Measurements from ENCODE around the gene MEG3. TPM values are rescaled to one million over a fixed set of nuclear protein-coding genes. Genes with fewer than 3 reads are reported as not detected.

The MEG3 gene
- total RNA-seq, 1 experiment from 2014 or later, result not detected

GRCh38 chr14:100864206-100864605 lies 38.3 kb downstream of the MEG3 start:
- DNase-seq (ENCODE audit: low spot score), result no peak

DNA sequence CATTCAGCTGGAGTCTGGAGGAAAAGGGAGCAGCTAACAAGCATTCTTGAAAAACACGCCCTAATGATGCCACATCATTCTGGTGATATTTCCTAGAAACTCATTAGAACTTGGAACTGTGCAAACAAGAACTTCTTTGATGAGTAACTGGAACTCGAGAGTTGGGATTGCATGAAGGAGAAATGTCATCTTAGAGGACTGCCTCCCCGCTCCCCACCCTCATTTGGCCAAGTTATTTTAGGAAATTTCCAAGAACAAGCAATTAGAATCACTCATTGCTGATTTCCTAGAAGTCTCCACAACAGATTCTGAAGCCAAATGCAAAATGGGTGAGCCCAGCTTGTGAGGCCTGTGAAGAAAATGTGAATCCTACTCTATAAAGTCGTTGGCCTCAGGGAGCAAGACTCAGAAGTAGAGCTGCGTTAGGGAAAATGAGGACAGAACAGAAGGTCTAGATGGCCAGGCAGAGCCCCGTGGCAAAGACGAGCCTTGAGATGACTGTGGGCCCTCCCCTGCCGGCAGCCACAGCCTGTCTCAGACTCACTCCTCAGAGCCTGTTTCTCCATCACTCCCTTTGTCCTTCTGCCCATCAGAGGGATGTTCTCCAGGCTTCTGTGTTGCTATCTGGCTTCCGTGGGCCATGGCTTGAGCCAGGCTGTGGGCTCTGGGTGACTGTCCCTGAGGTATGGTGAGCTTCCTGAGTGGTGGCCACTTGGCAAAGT lies 39.2 kb downstream of the MEG3 start:
- no peak for DNase-seq (ENCODE audit: low spot score)

DNA sequence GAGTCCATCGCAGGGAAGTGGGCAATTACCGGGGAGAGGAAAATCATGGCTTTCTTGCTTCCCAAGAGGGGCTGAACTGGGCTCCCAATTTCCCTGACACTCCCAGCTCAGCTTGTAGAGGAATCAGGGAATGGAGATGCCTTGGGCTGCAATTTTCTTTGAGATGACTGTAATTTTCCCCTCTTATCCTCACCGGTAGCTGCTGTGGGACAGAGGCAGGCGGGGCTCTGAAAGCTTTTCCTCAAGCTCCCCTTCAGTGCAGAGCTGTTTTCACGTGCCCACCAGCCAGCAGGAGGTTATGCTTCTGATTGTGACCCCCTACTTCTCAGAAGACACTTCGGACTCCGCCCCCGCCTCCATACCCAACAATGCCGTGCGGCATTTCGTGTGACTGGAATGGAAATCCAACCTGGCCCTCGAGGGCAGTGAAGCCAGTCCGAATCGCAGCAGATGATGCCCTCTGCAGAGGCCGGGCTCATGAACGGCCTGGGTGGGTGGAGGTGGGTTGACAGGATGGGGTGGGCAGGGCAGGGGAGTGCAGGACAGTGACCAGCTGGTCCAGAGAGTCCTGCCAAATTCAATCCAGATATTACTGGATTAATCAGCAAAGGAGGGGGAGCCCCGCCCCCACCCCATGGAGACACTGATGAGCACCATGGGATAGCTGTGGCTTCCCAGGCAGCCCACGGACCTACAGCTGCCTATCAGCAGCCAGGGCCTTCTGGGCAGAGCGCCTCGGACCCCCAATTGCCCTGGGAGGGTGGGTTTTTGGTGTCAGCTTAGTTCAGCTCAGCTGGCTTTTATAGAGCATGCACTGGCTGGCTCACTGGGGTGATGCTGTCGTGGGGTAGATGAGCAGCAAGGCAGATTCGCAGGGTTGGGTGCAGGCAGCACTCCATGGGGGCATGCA lies 40.0 kb downstream of the MEG3 start:
- no peak for DNase-seq (ENCODE audit: low spot score)

DNA sequence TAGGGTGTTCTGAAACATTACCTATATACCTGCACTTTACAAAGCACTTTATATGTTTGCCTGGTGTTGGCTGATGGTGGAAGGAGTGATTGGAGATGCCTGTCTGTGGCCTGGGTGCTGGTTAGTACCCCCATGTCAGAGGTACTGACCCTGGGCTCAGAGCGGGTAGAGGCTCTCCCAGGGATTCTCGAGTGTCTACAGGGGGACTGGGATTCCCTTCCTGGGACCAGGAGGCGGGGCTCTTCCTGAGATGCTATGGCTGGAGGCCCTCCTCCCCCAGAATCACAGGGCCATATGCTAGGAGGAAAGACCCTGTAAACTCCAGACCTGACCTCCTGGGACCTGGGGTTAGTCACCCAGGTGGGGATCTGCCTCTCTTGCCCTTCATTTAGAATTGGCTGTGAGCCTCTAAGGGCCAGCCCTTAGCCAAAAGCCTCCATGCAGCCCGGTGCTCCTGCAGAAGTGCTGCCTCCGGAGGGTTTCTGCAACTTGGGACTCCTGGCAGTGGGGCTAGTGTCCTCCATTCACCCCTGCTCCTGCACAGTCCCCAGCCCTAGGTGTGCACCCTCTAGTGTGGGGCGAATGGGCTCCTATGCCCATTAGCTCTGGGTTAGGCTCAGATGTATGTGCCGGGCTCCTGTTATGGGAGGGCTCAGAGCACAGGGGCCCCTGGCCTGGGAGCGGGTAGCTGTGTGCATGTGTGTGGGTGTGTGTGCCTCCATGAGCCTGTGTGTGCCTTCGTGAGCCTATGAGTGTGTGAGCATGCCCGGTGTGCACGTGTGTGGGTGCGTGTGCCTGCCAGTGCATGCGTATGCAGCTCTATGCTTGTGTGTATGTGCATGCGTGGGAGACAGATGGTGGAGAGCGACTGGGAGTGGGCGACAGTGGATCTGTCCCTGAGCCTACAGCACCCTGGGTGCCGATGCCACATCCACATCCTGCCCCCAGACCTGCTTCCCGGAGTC lies 41.0 kb downstream of the MEG3 start:
- DNase-seq (ENCODE audit: low spot score), result no peak

GRCh38 chr14:100867631-100868315 lies 41.9 kb downstream of the MEG3 start:
- DNase-seq (ENCODE audit: low spot score), result no peak

GRCh38 chr14:100868621-100869370 lies 42.9 kb downstream of the MEG3 start:
- no peak for DNase-seq (ENCODE audit: low spot score)

GRCh38 chr14:100871234-100872186 lies 45.6 kb downstream of the MEG3 start:
- DNase-seq (ENCODE audit: low spot score), result no peak

GRCh38 chr14:100872259-100873095 lies 46.6 kb downstream of the MEG3 start:
- DNase-seq (ENCODE audit: low spot score), result no peak

- DNase-seq (ENCODE audit: low spot score), result no peak
Measured at GRCh38 chr14:100873096-100873482, 47.2 kb downstream of the MEG3 start.

- DNase-seq (ENCODE audit: low spot score), result no peak
Measured at GRCh38 chr14:100874051-100874410, 48.1 kb downstream of the MEG3 start.

- no peak for DNase-seq (ENCODE audit: low spot score)
Measured at GRCh38 chr14:100874411-100875091, 48.6 kb downstream of the MEG3 start.

GRCh38 chr14:100875126-100875525 lies 49.2 kb downstream of the MEG3 start:
- DNase-seq (ENCODE audit: low spot score), result no peak

DNA sequence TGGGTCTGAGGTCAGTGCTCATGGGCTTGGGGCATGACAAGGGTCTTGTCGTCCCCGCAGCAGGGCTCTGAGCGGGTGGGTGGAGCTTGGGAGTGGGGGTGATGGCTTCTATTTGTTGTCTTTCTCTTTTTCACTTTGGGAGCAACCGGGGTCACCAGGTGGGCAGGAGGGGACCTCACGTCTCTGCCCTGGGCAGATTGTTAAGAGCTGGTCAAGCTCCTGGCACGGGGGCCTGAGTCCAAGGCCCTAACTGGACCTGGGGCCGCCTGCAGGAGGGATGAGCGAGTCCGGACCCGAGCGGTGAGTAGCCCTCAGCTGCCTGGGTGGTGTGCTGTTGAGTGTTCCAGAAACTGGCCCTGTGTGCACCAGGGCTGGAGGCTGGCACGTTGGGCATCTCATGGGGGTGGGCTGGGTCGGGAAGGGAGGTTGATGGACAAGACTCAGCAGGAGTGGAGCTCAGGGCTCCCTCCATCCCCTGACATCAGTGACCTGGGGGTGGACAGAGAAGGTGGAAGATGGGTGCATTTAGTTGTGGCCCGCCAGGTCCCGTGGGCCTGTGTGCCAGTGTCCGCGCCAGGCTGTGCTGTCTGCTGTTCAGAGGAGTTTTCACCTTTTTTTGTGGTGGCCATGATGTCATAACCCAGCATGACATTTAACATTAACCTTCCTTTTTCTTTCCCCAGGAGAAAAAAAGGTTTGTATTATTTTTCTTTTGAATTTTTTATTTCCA lies 50.1 kb downstream of the MEG3 start:
- no peak for DNase-seq (ENCODE audit: low spot score)

DNA sequence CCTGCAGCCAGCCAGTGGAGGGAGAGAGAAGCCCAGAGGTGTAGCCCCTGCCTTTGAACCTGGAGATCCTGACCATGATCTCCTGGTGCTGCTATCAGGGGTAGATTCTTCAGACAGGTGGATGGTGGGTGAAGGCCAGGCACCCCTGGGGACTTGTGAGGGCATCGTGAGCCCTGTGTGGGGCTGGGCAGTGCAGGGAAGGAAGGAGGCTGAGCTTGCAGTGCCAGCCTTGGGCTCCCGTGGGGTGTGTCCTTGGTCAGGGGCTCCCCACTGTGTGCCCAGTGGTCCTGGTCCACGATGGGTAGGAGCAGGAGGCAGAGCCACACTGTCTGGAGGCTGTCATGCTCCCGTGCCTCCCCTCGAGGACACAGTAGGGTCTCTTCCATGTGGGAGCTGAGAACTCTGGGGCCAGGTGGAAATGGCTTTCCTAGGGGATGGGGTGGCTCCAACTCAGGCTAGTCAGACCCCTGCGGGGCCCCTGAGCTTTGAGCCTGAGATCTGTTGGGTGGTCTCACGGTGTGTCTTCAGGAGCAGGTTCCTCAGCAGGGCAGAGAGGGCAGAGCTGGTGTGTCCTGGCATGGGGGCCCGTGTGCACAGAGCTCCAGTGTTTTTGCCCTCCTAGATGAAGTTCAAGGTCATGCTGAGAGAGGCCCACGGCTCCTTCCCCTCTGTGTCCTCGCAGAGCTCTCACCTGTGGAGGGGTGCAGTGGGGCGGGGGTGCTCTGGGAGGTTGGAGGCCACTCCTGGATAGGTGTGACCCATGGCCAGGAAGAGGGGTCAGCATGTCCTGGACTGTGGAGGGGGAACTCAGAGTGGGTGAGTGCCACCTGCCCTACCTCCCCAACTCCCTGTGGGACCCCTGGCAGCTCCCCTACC lies 52.6 kb downstream of the MEG3 start:
- DNase-seq (ENCODE audit: low spot score), result no peak

GRCh38 chr14:100879194-100879593 lies 53.3 kb downstream of the MEG3 start:
- DNase-seq (ENCODE audit: low spot score), result no peak

- DNase-seq (ENCODE audit: low spot score), result no peak
Measured at GRCh38 chr14:100879782-100880181, 53.9 kb downstream of the MEG3 start.
